ENCODE data around the gene OAS3. TPM values are rescaled to one million over a fixed set of nuclear protein-coding genes. Genes with fewer than 3 reads are reported as not detected.

The OAS3 gene
- polyA plus RNA-seq, 3 donors: 22.0 to 54.3 (median 41.9) TPM

DNA sequence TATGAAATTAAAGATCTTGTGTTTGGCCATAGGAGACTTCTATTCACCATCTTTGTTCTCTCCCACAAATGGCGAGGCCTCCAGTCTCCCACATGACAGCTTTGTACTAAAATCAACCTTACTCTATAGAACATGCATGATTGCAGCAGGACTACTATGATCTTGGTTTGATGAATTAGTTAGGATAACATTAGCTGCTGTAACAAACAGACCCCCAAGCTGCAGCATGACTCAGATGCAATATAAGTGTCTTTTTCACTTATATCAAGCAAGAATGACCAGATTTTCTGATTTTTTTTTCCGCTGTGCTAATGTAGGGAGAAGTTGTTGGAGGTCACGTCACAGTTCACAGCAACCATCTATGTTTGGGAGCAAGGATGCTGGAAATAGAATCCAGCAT is 10.8 kb upstream of the OAS3 start:
- H3K79me2 ChIP-seq (ENCODE audit: insufficient read depth, low read length): no peaks in the 10 kb centered on the region
- Mint-ChIP-seq H3K4me3 (no peak overlapping the region), H3K9me3 (peaks cover 5 to 31% (median 6%) of the 10 kb centered on the region in 7 donors), H3K27me3 (ENCODE audit: low read depth in 3 of 3) (peaks cover 0 to 2% (median 2%) of the 10 kb centered on the region in 3 donors), H3K27ac (no peak overlapping the region), H3K4me1 (peaks cover 12% of the 10 kb centered on the region), H3K36me3 (peaks cover 49 to 51% of the 10 kb centered on the region in 2 donors)
- WGBS (ENCODE audit: insufficient coverage): no CpG with 5 or more reads among the region's 3 CpGs
- no peak overlapping the region for H3K27ac ChIP-seq (ENCODE audit: low read depth in 1 of 2, low read length in 2 of 2)
- no peak overlapping the region for H3K4me2 ChIP-seq (replicated peaks; ENCODE audit: extremely low read depth, low read length, poor library complexity, severe bottlenecking)
- H3K4me1 ChIP-seq (ENCODE audit: control insufficient read depth in 1 of 2, insufficient read depth in 2 of 2, low read length in 2 of 2): peaks cover 0 to 6% of the 10 kb centered on the region in 2 donors
- H3K4me3 ChIP-seq (replicated peaks in 1 of 3; ENCODE audit: low read depth in 2 of 3, low read length in 3 of 3): no peak overlapping the region
- no peaks in the 10 kb centered on the region for H3K9me3 ChIP-seq (replicated peaks in 1 of 2; ENCODE audit: control insufficient read depth in 1 of 2, insufficient read depth in 1 of 2, low read length in 2 of 2)
- TF ChIP-seq, protein P1, sequence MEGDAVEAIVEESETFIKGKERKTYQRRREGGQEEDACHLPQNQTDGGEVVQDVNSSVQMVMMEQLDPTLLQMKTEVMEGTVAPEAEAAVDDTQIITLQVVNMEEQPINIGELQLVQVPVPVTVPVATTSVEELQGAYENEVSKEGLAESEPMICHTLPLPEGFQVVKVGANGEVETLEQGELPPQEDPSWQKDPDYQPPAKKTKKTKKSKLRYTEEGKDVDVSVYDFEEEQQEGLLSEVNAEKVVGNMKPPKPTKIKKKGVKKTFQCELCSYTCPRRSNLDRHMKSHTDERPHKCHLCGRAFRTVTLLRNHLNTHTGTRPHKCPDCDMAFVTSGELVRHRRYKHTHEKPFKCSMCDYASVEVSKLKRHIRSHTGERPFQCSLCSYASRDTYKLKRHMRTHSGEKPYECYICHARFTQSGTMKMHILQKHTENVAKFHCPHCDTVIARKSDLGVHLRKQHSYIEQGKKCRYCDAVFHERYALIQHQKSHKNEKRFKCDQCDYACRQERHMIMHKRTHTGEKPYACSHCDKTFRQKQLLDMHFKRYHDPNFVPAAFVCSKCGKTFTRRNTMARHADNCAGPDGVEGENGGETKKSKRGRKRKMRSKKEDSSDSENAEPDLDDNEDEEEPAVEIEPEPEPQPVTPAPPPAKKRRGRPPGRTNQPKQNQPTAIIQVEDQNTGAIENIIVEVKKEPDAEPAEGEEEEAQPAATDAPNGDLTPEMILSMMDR (IDR thresholded peaks at IDR 0.05): no peak
- H3K36me3 ChIP-seq (replicated peaks in 1 of 2; ENCODE audit: control insufficient read depth in 1 of 2, insufficient read depth in 2 of 2, low read length in 2 of 2): peaks cover 7 to 41% of the 10 kb centered on the region in 2 donors
- no peak for DNase-seq
- intact Hi-C loops (cut with micrococcal nuclease): no loop called here
- no peak overlapping the region for H3K9ac ChIP-seq (ENCODE audit: insufficient read depth, low read length, poor library complexity, severe bottlenecking)
- no peaks in the 10 kb centered on the region for H3K27me3 ChIP-seq (ENCODE audit: control insufficient read depth in 2 of 2, insufficient read depth in 2 of 2, low read length in 2 of 2)
- peaks cover 34% of the 10 kb centered on the region for H4K20me1 ChIP-seq (ENCODE audit: insufficient read depth, low read length)
- no peak overlapping the region for H2AFZ ChIP-seq (ENCODE audit: insufficient read depth, low read depth, low read length, poor library complexity, severe bottlenecking)

DNA sequence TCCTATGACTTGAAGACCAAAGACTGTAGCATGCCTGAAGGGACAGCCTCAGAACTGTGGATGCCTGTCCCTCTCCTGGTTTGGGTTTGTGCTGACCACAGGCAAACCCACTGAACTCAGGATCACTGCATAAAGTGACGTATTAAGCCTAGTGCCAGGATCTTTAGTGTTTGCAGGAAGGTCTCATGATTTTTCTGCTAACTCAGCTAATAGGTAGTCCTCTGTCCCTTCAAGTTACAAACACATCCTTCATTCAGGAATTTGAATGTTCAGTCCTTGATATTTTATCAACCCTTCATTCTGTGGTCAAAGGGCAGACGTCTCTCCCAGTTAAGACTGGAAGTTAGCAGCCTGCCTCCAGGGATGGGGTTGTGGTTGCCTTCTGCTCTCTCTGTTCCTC is 10.3 kb upstream of the OAS3 start:
- no peak overlapping the region for H3K27ac Mint-ChIP-seq
- peaks cover 5 to 31% (median 6%) of the 10 kb centered on the region in 7 donors for H3K9me3 Mint-ChIP-seq
- H3K4me2 ChIP-seq (replicated peaks; ENCODE audit: extremely low read depth, low read length, poor library complexity, severe bottlenecking): no peak overlapping the region
- peaks cover 0 to 6% of the 10 kb centered on the region in 2 donors for H3K4me1 ChIP-seq (ENCODE audit: control insufficient read depth in 1 of 2, insufficient read depth in 2 of 2, low read length in 2 of 2)
- H3K4me3 ChIP-seq (replicated peaks in 1 of 3; ENCODE audit: low read depth in 2 of 3, low read length in 3 of 3): no peak overlapping the region
- H3K4me1 Mint-ChIP-seq: peaks cover 13% of the 10 kb centered on the region
- WGBS (ENCODE audit: insufficient coverage): 100% methylated on average over 1 of the region's 2 CpGs
- no peak overlapping the region for H3K9ac ChIP-seq (ENCODE audit: insufficient read depth, low read length, poor library complexity, severe bottlenecking)
- H4K20me1 ChIP-seq (ENCODE audit: insufficient read depth, low read length): peaks cover 29% of the 10 kb centered on the region
- H3K79me2 ChIP-seq (ENCODE audit: insufficient read depth, low read length): no peaks in the 10 kb centered on the region
- no peak overlapping the region for H3K27ac ChIP-seq (ENCODE audit: low read depth in 1 of 2, low read length in 2 of 2)
- intact Hi-C loops (cut with micrococcal nuclease): no loop called here
- H3K36me3 Mint-ChIP-seq: peaks cover 44 to 48% of the 10 kb centered on the region in 2 donors
- peaks cover under 1 to 2% (median 2%) of the 10 kb centered on the region in 3 donors for H3K27me3 Mint-ChIP-seq (ENCODE audit: low read depth in 3 of 3)
- H3K4me3 Mint-ChIP-seq: no peak overlapping the region
- DNase-seq: no peak
- no peaks in the 10 kb centered on the region for H3K27me3 ChIP-seq (ENCODE audit: control insufficient read depth in 2 of 2, insufficient read depth in 2 of 2, low read length in 2 of 2)
- TF ChIP-seq, protein P1 (IDR thresholded peaks at IDR 0.05): no peak
- no peaks in the 10 kb centered on the region for H3K9me3 ChIP-seq (replicated peaks in 1 of 2; ENCODE audit: control insufficient read depth in 1 of 2, insufficient read depth in 1 of 2, low read length in 2 of 2)
- H2AFZ ChIP-seq (ENCODE audit: insufficient read depth, low read depth, low read length, poor library complexity, severe bottlenecking): no peak overlapping the region
- peaks cover 7 to 36% of the 10 kb centered on the region in 2 donors for H3K36me3 ChIP-seq (replicated peaks in 1 of 2; ENCODE audit: control insufficient read depth in 1 of 2, insufficient read depth in 2 of 2, low read length in 2 of 2)
